Kidney epithelial cell (primary cell): ENCODE results near the gene DCC. TPM values are rescaled to one million over a fixed set of nuclear protein-coding genes. Genes with fewer than 3 reads are reported as not detected.

Experiments used
- DNase-seq: peaks from one replicate; pipeline ENCODE4 v3.0.0-alpha.2; 2010; ENCODE audit warnings: low read depth
- H3K27me3 ChIP-seq: 2 replicates; pipeline ENCODE4 v1.6.0; 2011; ENCODE audit warnings: low read length; ENCODE audit not compliant: control insufficient read depth, insufficient read depth
- H3K36me3 ChIP-seq: 2 replicates; pipeline ENCODE4 v1.5.1; 2011; ENCODE audit warnings: low read length; ENCODE audit not compliant: control insufficient read depth, insufficient read depth
- H3K4me3 ChIP-seq: 2 replicates; pipeline ENCODE4 v1.5.1; 2011; ENCODE audit warnings: low read depth, mild to moderate bottlenecking, control low read depth, low read length
- total RNA-seq: library from RNA; depleted of rRNA; stranded (reverse); fragments of >200 nt; gene quantifications from 2 replicates; pipeline ENCODE4 v1.2.3, GENCODE V29; 2015
- TF ChIP-seq, protein P1 (sequence below): IDR thresholded peaks from 2 replicates; pipeline ENCODE4 v1.5.1; 2011; ENCODE audit warnings: mild to moderate bottlenecking, moderate library complexity, low read length, control low read depth, inconsistent platforms; ENCODE audit not compliant: insufficient read depth, poor library complexity, severe bottlenecking

The DCC gene
- total RNA-seq, 1 donor from 2014 or later, result 0.04 TPM

DNA sequence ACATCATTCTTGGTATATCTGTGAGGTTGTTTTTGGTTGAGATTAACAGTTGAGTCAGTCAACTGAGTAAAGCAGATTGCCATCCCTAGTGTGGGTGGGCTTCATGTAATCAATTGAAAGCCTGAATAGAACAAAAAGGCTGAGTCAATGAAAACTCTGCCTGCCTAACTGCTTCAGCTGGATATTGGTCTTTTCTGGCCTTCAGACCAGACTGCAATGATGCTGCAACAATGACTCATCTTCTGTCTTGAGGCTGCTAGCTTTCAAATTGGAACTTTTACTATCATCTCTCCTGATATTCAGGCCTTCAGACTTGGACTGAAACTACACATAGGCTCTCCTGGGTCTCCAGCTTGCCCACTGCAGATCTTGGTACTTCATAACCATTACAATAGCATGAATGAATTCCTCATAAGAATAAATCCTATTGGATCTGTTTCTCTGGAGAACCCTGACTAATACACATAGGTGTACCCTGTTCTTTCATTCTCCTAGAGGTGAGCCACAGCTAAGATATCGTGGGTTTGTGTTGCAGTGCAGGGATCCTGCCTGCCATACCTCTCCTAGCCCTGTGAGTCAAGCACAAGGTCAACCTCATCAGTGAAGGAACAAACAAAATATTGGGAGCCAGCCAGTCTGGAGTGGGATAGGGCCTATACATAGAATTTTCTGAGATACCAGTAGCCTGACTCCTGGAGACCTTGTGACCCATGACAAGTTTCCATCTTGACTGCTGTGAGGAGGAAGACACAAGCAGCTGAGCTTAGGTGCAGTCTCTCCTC, 473.8 kb downstream of the DCC start:
- no peaks in the 10 kb centered on the region for H3K27me3 ChIP-seq
- DNase-seq, result no peak
- no peak overlapping the region for H3K4me3 ChIP-seq
- H3K36me3 ChIP-seq, result no peaks in the 10 kb centered on the region
- TF ChIP-seq, protein P1, sequence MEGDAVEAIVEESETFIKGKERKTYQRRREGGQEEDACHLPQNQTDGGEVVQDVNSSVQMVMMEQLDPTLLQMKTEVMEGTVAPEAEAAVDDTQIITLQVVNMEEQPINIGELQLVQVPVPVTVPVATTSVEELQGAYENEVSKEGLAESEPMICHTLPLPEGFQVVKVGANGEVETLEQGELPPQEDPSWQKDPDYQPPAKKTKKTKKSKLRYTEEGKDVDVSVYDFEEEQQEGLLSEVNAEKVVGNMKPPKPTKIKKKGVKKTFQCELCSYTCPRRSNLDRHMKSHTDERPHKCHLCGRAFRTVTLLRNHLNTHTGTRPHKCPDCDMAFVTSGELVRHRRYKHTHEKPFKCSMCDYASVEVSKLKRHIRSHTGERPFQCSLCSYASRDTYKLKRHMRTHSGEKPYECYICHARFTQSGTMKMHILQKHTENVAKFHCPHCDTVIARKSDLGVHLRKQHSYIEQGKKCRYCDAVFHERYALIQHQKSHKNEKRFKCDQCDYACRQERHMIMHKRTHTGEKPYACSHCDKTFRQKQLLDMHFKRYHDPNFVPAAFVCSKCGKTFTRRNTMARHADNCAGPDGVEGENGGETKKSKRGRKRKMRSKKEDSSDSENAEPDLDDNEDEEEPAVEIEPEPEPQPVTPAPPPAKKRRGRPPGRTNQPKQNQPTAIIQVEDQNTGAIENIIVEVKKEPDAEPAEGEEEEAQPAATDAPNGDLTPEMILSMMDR, result no peak

DNA sequence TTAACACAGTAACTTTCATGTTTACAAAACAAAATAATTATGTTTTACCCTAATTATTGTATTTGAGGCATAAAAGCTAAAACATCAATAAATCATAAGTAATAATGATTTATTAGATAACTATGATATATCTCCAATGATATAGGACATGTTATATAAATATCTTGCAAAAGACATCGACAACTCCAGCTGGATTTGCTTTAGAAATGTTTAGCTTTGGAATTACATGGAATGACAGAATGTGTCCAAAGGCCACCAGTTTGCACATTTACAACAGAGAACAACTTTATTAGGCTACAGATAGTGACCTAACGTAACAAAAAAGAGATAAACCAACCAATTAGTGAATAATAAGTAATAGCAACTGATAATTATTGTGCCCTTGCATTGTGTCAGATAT, 475.7 kb downstream of the DCC start:
- TF ChIP-seq, protein P1, result no peak

DNA sequence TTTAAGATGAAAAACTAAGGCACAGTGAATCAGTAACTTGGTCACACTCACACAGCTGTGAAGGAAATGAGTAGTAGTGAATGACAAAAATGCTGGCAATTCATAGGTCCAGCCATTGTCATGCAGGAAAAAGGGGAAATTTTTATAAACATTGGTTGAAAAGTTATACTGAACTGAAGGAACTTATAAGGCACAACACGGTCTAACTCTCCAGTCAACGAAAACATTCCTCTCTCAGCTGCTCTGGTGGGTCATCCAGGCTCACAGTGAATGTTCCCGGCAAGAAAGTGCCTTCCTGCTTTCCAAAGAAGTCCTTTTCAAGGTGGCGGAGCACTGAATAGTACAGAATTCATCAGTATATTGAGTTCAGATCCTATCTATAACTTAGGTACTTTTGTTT, 476.1 kb downstream of the DCC start:
- Histone ChIP-seq H3K36me3 (no peaks in the 10 kb centered on the region), H3K27me3 (no peaks in the 10 kb centered on the region), H3K4me3 (no peak overlapping the region)
- DNase-seq, result no peak
- TF ChIP-seq, protein P1, result no peak

More for the DNA sequence above, 475.7 kb downstream of the DCC start:
- Histone ChIP-seq H3K27me3 (no peaks in the 10 kb centered on the region), H3K4me3 (no peak overlapping the region), H3K36me3 (no peaks in the 10 kb centered on the region)
- DNase-seq, result no peak

DNA sequence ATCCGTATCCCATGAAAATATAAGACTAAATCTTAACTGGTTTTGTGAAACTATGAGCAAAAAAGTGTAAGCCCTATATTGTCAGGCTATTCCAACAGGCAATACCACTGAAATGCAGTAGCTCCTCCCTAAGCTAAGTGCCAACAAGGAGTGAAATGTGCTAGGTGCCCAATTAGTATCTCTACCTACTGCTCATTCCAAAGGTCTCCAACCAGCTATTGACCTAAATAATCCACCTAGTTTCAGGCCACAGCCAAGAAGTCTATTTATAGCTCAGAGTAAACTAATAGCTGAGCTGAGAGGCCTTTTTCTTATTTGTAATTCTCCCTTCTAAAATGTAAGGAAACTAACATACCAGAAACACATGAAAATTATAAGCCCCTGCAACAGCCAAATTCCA, 482.2 kb downstream of the DCC start:
- TF ChIP-seq, protein P1, result no peak
- no peak overlapping the region for H3K4me3 ChIP-seq

DNA sequence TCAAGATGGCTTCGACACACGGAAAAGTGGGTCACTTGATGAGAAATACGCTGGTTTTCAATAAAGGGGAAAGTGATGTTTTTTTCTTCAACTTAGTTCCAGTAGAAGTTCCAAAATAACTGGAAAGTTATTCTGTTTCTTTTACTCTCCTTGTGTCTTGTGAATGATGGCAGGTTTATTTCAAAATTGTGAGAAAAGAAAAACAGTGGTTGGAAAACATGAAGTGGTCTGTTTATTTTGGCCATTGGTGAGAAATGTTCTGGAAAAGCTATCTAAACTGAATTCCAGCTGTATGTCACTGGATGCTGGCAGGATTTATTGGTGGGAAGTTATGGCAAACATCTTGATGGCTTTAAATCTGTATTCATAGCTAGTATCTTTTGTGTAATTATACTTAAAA, 484.1 kb downstream of the DCC start:
- TF ChIP-seq, protein P1, result no peak
- no peaks in the 10 kb centered on the region for H3K36me3 ChIP-seq
- H3K4me3 ChIP-seq, result no peak overlapping the region
- DNase-seq, result no peak
- no peaks in the 10 kb centered on the region for H3K27me3 ChIP-seq

More for the DNA sequence above, 482.2 kb downstream of the DCC start:
- Histone ChIP-seq H3K36me3 (no peaks in the 10 kb centered on the region), H3K27me3 (no peaks in the 10 kb centered on the region)
- no peak for DNase-seq

DNA sequence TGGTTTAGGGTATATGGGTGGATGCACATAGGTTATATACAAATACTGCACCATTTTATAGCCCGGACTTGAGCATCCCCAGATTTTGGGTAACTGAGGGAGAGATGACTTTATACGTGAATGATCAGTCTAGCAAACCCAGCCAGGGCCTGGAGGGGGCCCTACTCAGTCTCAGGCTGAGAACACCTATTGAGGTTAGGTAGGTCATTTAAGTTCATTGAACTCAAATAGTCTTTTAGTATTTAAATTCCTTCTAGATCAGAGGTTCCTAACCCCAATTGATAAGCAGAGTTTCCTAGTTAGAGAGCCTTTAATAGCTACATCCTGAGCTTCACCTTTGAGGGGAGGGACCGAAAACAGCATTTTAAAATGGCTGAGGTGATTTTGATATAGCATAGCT, 487.0 kb downstream of the DCC start:
- TF ChIP-seq, protein P1, result no peak
- Histone ChIP-seq H3K4me3 (no peak overlapping the region), H3K27me3 (no peaks in the 10 kb centered on the region), H3K36me3 (no peaks in the 10 kb centered on the region)
- DNase-seq, result no peak
